ENCODE results near the gene FMN1.

Gene FMN1

GRCh38 chr15:33198541-33198940, 4.0 kb upstream of the FMN1 start:
- H3K27ac ChIP-seq: no peak overlapping the region
- no peak overlapping the region for H3K4me3 ChIP-seq (IDR thresholded peaks at IDR 0.05; ENCODE audit: insufficient read depth, low read depth, low read length)
- no peak overlapping the region for H3K4me2 ChIP-seq
- H3K9ac ChIP-seq: no peak overlapping the region
- no peaks in the 10 kb centered on the region for H3K79me2 ChIP-seq (ENCODE audit: insufficient read depth, low read depth)
- peaks cover 28% of the 10 kb centered on the region for H3K27me3 ChIP-seq (ENCODE audit: insufficient read depth, low read depth)
- peaks cover 35% of the 10 kb centered on the region for H3K4me1 ChIP-seq (ENCODE audit: low read depth, poor library complexity, severe bottlenecking)
- no peak overlapping the region for H2AFZ ChIP-seq (ENCODE audit: low read depth)
- no peaks in the 10 kb centered on the region for H3K36me3 ChIP-seq (ENCODE audit: insufficient read depth)
- no peak for TF ChIP-seq CTCF (conservative IDR thresholded peaks at IDR 0.05; ENCODE audit: low read depth, low read length)
- H4K20me1 ChIP-seq (ENCODE audit: insufficient read depth): no peaks in the 10 kb centered on the region

- no peak overlapping the region for H3K4me3 ChIP-seq (IDR thresholded peaks at IDR 0.05; ENCODE audit: insufficient read depth, low read depth, low read length)
- no peaks in the 10 kb centered on the region for H4K20me1 ChIP-seq (ENCODE audit: insufficient read depth)
- no peak for TF ChIP-seq CTCF (conservative IDR thresholded peaks at IDR 0.05; ENCODE audit: low read depth, low read length)
- H3K36me3 ChIP-seq (ENCODE audit: insufficient read depth): no peaks in the 10 kb centered on the region
- H2AFZ ChIP-seq (ENCODE audit: low read depth): no peak overlapping the region
- H3K9ac ChIP-seq: no peak overlapping the region
- peaks cover 28% of the 10 kb centered on the region for H3K27me3 ChIP-seq (ENCODE audit: insufficient read depth, low read depth)
- H3K27ac ChIP-seq: no peak overlapping the region
- H3K79me2 ChIP-seq (ENCODE audit: insufficient read depth, low read depth): no peaks in the 10 kb centered on the region
- no peak overlapping the region for H3K4me2 ChIP-seq
- peaks cover 32% of the 10 kb centered on the region for H3K4me1 ChIP-seq (ENCODE audit: low read depth, poor library complexity, severe bottlenecking)
Measured at GRCh38 chr15:33197636-33198035, 3.1 kb upstream of the FMN1 start.

GRCh38 chr15:33194237-33194636, 277 bp downstream of the FMN1 start:
- H3K4me2 ChIP-seq: peak overlapping the region; percentile 51; the same call in 1 of the 2 replicates
- no peaks in the 10 kb centered on the region for H3K36me3 ChIP-seq (ENCODE audit: insufficient read depth)
- no peak overlapping the region for H3K27ac ChIP-seq
- H4K20me1 ChIP-seq (ENCODE audit: insufficient read depth): no peaks in the 10 kb centered on the region
- no peaks in the 10 kb centered on the region for H3K4me1 ChIP-seq (ENCODE audit: low read depth, poor library complexity, severe bottlenecking)
- peak overlapping the region; percentile 67; the same call in 1 of the 2 replicates for H2AFZ ChIP-seq (ENCODE audit: low read depth)
- no peak overlapping the region for H3K4me3 ChIP-seq (IDR thresholded peaks at IDR 0.05; ENCODE audit: insufficient read depth, low read depth, low read length)
- peaks cover 12% of the 10 kb centered on the region; the same call in 1 of the 2 replicates for H3K27me3 ChIP-seq (ENCODE audit: insufficient read depth, low read depth)
- H3K79me2 ChIP-seq (ENCODE audit: insufficient read depth, low read depth): no peaks in the 10 kb centered on the region
- H3K9ac ChIP-seq: no peak overlapping the region
- TF ChIP-seq CTCF (conservative IDR thresholded peaks at IDR 0.05; ENCODE audit: low read depth, low read length): no peak

GRCh38 chr15:33191591-33191990, 2.9 kb downstream of the FMN1 start:
- Histone ChIP-seq H4K20me1 (ENCODE audit: insufficient read depth) (no peaks in the 10 kb centered on the region), H3K4me2 (no peak overlapping the region), H2AFZ (ENCODE audit: low read depth) (no peak overlapping the region), H3K4me1 (ENCODE audit: low read depth, poor library complexity, severe bottlenecking) (peaks cover 2% of the 10 kb centered on the region), H3K9ac (no peak overlapping the region), H3K36me3 (ENCODE audit: insufficient read depth) (no peaks in the 10 kb centered on the region), H3K79me2 (ENCODE audit: insufficient read depth, low read depth) (no peaks in the 10 kb centered on the region), H3K27ac (no peak overlapping the region), H3K27me3 (ENCODE audit: insufficient read depth, low read depth) (no peaks in the 10 kb centered on the region), H3K4me3 (IDR thresholded peaks at IDR 0.05; ENCODE audit: insufficient read depth, low read depth, low read length) (no peak overlapping the region)
- TF ChIP-seq CTCF (conservative IDR thresholded peaks at IDR 0.05; ENCODE audit: low read depth, low read length): no peak
